GM19468 (cell line): ENCODE results near the gene TANGO6.

Experiments
- ATAC-seq: cut with Tn5 transposase; IDR thresholded peaks from one replicate; pipeline ENCODE4 v1.9.1; 2021; ENCODE audit warnings: mild to moderate bottlenecking, moderate library complexity, moderate number of reproducible peaks; ENCODE audit not compliant: unreplicated experiment; ENCODE audit errors: extremely low read depth

TANGO6 gene

DNA sequence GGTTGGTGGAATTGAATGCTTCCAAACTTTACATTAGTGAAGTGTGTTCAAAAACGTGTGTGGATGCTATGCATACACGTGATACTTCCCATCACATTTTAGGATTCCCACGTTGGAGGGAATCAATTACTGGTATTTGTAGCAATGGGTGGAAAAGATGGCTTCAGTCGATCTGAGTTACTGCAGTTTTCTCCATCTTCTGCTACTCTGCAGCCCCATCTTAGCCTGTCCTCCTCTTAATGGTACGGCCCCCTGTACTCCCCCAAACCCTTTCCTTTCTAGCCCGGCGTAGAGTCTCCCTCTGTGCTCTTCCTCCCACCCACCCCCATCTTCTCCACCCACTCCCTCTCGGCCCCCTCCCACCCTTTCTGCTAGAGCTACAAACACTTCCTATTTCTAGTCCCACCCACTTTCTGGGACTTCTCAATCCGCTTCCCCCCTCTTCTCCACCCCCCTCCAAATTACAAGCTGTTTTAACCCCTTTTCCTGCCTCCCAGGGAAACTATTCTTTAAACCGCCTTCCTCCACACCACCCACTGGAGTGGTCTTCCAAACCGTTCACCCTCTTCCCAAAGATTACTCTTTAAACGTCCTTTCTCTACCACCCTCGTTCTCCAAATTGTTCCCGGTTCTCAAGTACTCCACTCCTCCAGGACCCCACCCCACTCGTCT, 288.0 kb downstream of the TANGO6 start:
- ATAC-seq = no peak

DNA sequence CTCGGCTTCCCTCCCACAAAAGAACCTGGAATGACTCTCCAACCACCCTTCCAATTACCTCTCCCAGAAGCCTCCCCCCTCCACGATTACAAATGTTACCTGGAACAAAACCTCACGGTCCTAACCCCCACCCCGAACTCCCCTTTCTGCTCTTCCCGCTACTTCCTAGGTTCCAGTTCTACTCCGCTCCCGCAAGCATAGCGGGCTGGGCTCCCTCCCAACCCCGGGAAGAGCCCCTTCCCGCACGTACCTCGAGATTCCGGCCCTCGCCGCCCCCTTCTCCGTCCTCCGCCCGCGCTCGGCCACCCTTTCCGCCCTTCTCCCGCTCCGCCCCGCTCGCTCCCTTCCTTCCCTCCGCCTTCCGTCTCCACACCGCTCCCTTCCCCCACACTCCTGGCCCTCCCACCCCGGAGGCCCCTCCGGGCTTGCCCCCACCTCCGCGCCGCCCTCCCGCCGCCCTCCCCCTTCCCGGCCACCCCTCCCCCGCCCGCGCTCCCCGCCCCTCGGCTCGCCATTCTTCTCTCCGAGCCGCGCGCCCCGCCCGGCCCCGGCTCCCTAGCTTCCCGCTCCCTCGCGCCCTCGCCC, 288.6 kb downstream of the TANGO6 start:
- no peak for ATAC-seq

DNA sequence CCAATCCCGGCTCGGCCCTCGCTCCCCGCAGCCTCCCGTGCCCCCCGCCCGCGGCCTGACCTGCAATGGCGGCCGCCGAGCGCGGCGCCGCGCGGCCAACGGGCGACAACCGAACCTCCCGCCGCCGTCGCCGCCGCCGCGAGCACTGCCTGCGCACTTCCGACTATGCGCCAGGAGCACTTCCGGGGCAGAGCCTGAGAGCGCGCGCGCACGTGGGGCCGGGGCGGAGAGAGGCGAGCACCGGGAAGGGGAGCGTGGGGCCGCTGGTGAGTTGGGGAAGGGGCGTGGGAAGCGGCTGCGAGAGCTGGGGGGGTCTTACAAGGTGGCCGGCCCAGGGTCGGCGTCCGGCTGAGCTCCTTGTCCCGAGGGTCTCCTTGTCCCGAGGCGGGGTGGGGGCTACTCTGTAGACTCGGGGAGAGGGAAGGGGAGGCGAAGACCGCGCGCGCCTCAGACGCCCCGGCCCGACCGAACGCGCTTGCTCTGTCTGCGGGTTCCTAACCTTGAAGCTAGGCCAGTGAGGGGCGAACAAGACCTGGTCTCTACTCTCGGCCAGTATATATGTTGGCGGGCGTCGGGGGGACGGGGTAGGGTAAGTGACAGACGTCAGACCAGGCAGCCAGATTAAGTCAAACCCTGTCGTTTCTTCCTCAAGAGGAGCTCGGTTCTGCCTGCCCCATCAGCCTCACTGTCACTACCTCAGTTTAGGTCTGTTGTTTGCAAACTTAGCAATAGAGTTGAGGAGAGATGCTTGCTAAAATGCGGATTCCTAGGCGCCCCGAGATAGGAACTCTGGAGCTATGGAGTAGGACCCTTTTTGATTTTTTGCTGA, 289.3 kb downstream of the TANGO6 start, which contains the start of the genes CHTF8 and UTP4:
TSS of gene CHTF8 (minus strand) at position 165 of the 829 bp plus-strand sequence. CDS start 11,130 bp downstream, outside the sequence.
TSS of gene UTP4 (plus strand) at position 226 of the 829 bp plus-strand sequence. CDS start 811 bp downstream, outside the sequence.
- ATAC-seq = peak; percentile 72

DNA sequence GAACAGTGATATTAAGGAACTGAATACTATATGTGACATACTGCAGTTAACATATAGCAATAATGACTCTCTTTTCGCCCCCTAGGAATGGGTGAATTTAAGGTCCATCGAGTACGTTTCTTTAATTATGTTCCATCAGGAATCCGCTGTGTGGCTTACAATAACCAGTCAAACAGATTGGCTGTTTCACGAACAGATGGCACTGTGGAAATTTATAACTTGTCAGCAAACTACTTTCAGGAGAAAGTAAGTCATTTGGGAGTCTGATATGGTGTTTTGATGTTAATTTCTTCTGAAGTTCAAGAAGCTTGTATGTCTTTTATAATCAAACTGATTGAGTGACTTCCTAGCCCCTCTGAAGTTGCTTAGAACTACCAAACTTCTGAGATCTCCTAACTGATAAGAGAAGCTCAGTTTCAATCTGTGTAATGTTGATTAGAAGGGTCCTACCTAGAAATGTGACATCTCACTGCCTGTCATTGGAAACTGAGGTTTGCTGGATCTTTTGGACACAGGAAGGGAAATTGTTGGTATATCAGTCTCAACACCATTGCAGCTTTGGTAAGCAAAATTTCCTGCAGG, 290.1 kb downstream of the TANGO6 start:
- no peak for ATAC-seq
